ENCODE measurements around the gene FAS.

Gene FAS

DNA sequence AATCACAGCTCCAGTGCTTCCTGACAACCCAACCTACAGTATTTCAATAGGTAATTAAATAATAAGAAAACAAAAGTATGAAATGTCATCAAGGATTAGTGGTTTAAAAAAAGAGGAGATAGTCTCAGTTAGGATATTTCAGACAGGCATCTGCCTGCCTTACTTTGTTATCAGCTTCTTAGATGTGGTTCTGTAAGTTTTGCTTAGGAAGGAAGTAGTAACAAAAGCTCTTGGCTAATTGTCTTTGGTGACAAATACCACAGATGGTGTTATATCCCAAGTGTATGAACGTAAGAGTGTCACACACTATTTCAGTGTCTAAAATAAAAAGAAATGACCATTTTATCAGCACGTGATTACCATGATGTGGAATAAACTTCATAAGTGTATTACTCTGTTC is 28.3 kb upstream of the FAS start:
- no peaks in the 10 kb centered on the region for H3K9me3 Mint-ChIP-seq
- ATAC-seq (no peak), DNase-seq (ENCODE audit: low spot score in 2 of 2) (no peak)
- H3K36me3 Mint-ChIP-seq = no peaks in the 10 kb centered on the region
- no peak overlapping the region for H3K4me3 Mint-ChIP-seq
- peaks cover 28% of the 10 kb centered on the region for H3K4me1 Mint-ChIP-seq
- H3K27ac Mint-ChIP-seq = peak overlapping the region; percentile 30

GRCh38 chr10:88963318-88963717 is 27.3 kb upstream of the FAS start:
- H3K9me3 Mint-ChIP-seq = no peaks in the 10 kb centered on the region
- H3K36me3 Mint-ChIP-seq = no peaks in the 10 kb centered on the region
- H3K4me3 Mint-ChIP-seq = no peak overlapping the region
- DNase-seq (ENCODE audit: low spot score in 2 of 2) = no peak
- no peak for ATAC-seq
- H3K4me1 Mint-ChIP-seq = peaks cover 28% of the 10 kb centered on the region
- H3K27ac Mint-ChIP-seq = no peak overlapping the region

GRCh38 chr10:88964360-88964759 is 26.2 kb upstream of the FAS start:
- no peaks in the 10 kb centered on the region for H3K36me3 Mint-ChIP-seq
- no peak overlapping the region for H3K4me3 Mint-ChIP-seq
- no peak for DNase-seq (ENCODE audit: low spot score in 2 of 2)
- no peaks in the 10 kb centered on the region for H3K9me3 Mint-ChIP-seq
- no peak overlapping the region for H3K27ac Mint-ChIP-seq
- ATAC-seq = no peak
- peaks cover 28% of the 10 kb centered on the region for H3K4me1 Mint-ChIP-seq

DNA sequence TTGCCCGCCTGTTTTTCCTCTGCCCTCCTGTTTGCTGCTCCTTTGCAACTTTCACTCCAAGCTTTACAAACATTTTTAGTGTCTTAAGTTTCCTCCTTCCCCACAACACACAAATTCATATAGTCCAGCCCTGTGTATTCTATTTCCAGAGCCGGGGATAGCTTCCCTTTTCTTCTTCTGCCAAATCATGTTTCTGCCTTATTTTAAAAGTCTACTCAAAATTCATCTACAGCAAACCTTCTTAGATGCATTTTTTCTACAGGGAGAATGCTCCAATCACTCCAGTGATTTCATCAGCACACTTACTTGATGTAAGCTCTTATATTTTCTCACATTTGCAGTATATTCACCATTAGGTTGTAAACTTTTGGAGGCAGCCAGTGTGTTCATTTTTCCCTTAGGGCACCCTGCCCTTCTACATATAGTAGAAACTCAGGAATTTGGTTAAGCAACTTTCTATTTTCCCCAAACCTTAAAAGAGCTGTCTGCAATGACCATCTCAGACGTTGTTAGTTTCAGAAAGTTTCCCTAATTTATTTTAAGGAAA is 25.7 kb upstream of the FAS start:
- peaks cover 28% of the 10 kb centered on the region for H3K4me1 Mint-ChIP-seq
- no peaks in the 10 kb centered on the region for H3K9me3 Mint-ChIP-seq
- ATAC-seq (no peak), DNase-seq (ENCODE audit: low spot score in 2 of 2) (no peak)
- H3K27ac Mint-ChIP-seq = no peak overlapping the region
- no peaks in the 10 kb centered on the region for H3K36me3 Mint-ChIP-seq
- no peak overlapping the region for H3K4me3 Mint-ChIP-seq

DNA sequence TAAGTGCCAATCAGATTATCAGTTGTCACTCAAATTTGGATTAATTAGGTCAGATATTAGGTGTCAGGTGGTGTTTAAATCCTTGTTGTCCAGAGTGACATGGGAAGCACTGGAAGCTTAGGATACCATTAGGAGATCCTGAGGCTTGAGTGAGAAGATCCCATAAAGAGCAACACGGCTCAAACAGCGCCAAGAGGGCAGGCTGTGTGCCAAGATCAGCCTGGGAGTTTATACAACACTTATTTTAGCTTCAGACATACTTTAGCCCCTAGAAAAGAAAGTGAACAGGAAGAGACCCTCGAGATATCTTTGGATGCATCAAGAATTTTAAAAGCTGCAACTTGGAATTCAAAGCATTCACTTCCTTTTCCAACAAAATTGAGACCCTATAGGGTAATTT is 23.8 kb upstream of the FAS start:
- DNase-seq (ENCODE audit: low spot score in 2 of 2) (no peak), ATAC-seq (no peak)
- H3K9me3 Mint-ChIP-seq = no peaks in the 10 kb centered on the region
- H3K4me1 Mint-ChIP-seq = peaks cover 11% of the 10 kb centered on the region
- H3K36me3 Mint-ChIP-seq = no peaks in the 10 kb centered on the region
- H3K4me3 Mint-ChIP-seq = no peak overlapping the region
- H3K27ac Mint-ChIP-seq = no peak overlapping the region

DNA sequence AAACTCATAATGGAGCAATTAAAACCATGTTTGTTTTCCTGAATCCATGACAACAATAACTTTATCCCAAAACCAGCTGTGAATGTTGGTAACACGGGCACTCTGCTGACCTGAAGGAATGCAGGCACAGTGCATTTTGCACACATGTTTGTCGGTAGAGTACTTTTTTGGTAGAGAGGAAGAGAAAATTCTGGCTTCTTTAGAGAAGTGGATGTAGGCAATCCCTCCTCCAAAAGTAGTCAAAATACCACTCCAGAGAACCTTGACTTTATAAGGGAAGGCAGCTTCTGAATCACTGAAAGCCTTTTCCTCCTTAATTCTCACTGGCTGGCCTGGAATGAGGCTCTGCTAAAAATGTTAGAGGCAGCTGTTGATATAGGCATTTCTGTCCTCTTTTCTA is 22.2 kb upstream of the FAS start:
- no peak for ATAC-seq
- Mint-ChIP-seq H3K27ac (no peak overlapping the region), H3K4me1 (no peaks in the 10 kb centered on the region), H3K4me3 (no peak overlapping the region), H3K9me3 (no peaks in the 10 kb centered on the region), H3K36me3 (no peaks in the 10 kb centered on the region)
- DNase-seq (ENCODE audit: low spot score in 2 of 2) = no peak

DNA sequence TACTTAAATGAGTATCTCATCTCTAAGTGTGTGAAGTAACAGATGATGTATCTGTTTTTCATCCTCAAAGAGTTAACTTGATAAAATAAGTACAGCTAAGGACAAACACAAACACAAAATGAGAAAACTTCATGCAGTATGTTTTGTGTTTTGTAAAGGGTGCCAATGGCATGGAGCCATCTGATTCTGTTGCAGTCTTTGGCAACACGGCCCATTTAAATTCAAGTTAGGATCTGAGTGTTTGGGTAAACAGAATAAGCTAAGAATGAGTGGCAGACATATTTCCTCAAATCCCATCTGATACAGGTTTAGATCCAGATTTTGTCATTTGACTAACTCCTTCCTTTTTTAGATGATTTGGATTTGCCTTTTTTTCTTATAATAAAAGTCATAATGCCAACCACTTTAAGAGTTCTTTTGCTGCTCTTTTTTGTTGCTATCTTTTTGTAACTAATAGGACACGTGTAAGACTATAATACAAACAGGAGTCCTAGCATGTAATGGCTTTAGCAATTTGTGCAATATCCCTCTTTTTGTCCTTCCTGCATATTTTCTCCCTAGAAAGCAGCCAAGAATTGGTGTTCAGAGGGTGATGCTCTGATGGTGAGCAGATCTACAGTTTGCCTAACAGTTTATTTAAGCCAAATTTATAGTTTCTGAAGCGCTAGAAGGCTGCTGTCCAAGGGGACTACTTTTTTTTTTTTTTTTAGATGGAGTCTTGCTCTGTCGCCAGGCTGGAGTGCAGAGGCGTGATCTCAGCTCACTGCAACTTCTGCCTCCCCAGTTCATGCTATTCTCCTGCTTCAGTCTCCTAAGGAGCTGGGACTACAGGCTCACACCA is 19.2 kb upstream of the FAS start:
- no peak overlapping the region for H3K4me3 Mint-ChIP-seq
- no peak overlapping the region for H3K27ac Mint-ChIP-seq
- peaks cover 10% of the 10 kb centered on the region for H3K4me1 Mint-ChIP-seq
- peaks cover 6% of the 10 kb centered on the region for H3K36me3 Mint-ChIP-seq
- DNase-seq (ENCODE audit: low spot score in 2 of 2) (no peak), ATAC-seq (no peak)
- no peaks in the 10 kb centered on the region for H3K9me3 Mint-ChIP-seq

GRCh38 chr10:88974012-88974411 is 16.6 kb upstream of the FAS start:
- no peaks in the 10 kb centered on the region for H3K9me3 Mint-ChIP-seq
- peaks cover 12% of the 10 kb centered on the region for H3K4me1 Mint-ChIP-seq
- no peak overlapping the region for H3K4me3 Mint-ChIP-seq
- DNase-seq (ENCODE audit: low spot score in 2 of 2) (no peak), ATAC-seq (no peak)
- peaks cover 6% of the 10 kb centered on the region for H3K36me3 Mint-ChIP-seq
- no peak overlapping the region for H3K27ac Mint-ChIP-seq

DNA sequence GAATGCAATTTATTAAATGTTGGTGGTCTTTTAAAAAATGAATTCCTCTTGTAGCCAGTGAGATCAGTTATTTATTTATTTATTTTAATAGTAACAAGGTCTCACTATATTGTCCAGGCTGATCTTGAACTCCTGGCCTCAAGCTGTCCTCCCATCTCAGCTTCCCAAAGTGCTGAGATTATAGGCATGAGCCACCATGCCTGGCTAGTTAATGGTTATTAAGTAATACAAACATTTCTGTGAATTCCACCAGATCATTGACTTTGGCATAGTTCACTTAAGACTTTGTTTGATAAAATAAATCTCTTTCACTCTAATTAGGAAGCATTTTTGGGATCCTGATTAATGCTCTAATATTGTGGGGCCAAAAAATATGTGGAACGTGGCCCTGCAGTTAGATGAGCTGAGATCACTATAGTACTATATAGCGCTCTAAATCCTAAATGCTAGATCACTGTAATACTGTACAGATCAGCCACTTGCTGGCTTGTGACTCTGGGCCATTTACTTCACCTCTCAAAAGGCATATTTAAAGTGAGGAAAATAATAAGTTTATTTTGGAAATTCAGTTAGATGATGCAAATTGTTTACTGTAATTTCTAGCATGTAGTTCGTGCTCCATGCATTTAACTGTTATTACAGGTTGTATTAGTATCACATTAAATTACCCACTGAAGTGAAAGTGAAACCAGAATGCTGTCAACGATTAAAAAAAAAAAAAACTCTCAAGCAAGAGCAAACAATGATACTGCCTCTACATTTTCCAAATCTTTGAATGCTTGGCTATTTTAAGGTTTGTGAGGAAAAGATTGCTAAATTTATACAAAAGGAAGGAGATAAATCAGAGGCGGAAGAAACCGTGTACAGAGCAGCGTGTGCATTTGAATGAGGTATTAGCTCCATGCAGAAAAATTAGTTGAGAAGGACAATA is 15.9 kb upstream of the FAS start:
- peak overlapping the region; percentile 93 for H3K27ac Mint-ChIP-seq
- peak overlapping the region; percentile 81 for H3K4me3 Mint-ChIP-seq
- no peak for DNase-seq (ENCODE audit: low spot score in 2 of 2)
- no peaks in the 10 kb centered on the region for H3K9me3 Mint-ChIP-seq
- peaks cover 16% of the 10 kb centered on the region for H3K4me1 Mint-ChIP-seq
- ATAC-seq = peak; percentile 39
- peaks cover 6% of the 10 kb centered on the region for H3K36me3 Mint-ChIP-seq

DNA sequence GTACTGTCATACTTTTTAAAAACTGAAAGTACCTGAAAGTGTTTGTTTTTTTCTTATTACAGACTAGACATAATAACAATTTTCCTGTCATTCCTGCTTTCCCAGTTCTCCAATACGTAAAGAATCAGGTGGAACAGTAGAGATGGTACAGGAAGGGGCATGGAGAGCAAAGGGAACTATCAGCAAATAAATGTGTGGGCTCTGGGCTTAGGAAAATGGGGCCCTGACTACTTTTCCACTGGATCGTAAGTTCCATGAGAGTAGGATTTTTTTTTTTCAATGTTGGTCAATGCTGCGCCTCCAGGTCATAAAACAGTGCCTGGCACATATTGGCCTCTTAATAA is 15.2 kb upstream of the FAS start:
- peak overlapping the region; percentile 93 for H3K27ac Mint-ChIP-seq
- no peaks in the 10 kb centered on the region for H3K9me3 Mint-ChIP-seq
- no peak for DNase-seq (ENCODE audit: low spot score in 2 of 2)
- peaks cover 16% of the 10 kb centered on the region for H3K4me1 Mint-ChIP-seq
- no peak for ATAC-seq
- peak overlapping the region; percentile 81 for H3K4me3 Mint-ChIP-seq
- H3K36me3 Mint-ChIP-seq = peaks cover 6% of the 10 kb centered on the region

GRCh38 chr10:88978463-88978862 is 12.1 kb upstream of the FAS start:
- DNase-seq (ENCODE audit: low spot score in 2 of 2) (no peak), ATAC-seq (peak; percentile 51)
- peaks cover 16% of the 10 kb centered on the region for H3K4me1 Mint-ChIP-seq
- no peaks in the 10 kb centered on the region for H3K9me3 Mint-ChIP-seq
- H3K27ac Mint-ChIP-seq = no peak overlapping the region
- peaks cover 26% of the 10 kb centered on the region for H3K36me3 Mint-ChIP-seq
- H3K4me3 Mint-ChIP-seq = no peak overlapping the region

DNA sequence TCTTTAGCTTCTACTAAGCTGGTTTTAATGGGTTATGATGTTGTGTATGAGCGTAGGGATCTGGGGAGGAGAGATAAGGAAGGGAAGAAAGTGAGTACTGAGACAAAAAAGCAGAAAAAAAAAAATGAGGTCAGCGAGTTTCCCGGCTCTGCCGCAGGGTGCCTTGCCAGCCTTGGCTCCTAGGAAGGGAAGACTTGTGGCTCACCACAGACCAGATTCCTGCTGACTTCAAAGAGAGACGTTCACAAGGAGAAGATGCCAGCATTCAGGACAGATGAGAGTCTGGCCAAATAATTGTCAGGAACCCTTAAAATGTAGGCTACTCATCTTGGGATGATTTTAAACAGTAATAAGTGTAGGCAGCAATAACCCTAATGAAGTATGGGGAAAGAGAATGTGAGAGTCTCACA is 11.4 kb upstream of the FAS start:
- Mint-ChIP-seq H3K4me1 (peaks cover 21% of the 10 kb centered on the region), H3K4me3 (no peak overlapping the region), H3K36me3 (peaks cover 26% of the 10 kb centered on the region), H3K27ac (peak overlapping the region; percentile 5), H3K9me3 (no peaks in the 10 kb centered on the region)
- ATAC-seq (no peak), DNase-seq (ENCODE audit: low spot score in 2 of 2) (no peak)

DNA sequence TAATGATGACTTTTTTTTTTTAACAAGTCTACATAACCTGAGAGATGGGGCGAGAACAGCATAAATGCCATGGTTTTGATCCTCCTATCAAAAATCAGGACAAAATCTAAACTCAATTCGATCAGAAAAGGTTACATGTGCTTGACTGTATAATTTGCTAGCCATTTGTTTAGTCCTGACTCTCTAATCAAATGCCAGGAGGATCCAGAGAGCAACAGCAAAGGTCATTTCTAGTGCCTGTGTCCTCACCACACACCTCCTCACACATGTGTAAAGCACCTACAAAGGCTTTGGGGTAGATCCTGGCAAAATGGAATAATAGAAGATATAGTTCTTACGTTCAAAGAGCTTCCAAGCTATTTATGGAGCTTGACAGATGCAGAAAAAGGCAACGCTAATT is 11.0 kb upstream of the FAS start:
- Mint-ChIP-seq H3K9me3 (no peaks in the 10 kb centered on the region), H3K4me3 (no peak overlapping the region), H3K27ac (no peak overlapping the region), H3K36me3 (peaks cover 26% of the 10 kb centered on the region), H3K4me1 (peaks cover 25% of the 10 kb centered on the region)
- DNase-seq (ENCODE audit: low spot score in 2 of 2) (no peak), ATAC-seq (no peak)

DNA sequence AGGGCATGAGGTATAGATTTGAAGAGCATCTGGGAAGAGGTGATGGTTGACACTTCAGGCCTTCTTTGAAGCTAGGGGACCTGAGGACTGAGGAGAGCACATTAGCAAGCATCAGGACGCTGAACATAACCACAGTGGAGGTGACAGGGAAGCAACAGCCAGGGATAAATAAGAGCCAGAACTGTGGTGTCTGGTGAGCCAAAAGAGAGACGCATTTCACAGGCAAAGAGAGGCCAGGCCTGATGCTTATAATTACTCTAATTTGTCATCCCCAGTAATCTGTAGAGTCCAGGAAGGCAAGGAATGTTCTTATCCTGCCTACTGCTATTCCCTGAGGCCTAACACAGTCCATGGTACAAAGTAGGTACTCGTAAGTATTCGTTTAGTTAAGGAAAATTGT is 10.4 kb upstream of the FAS start:
- H3K27ac Mint-ChIP-seq = no peak overlapping the region

GRCh38 chr10:88980800-88981199 is 9.8 kb upstream of the FAS start:
- Mint-ChIP-seq H3K27ac (no peak overlapping the region), H3K4me3 (no peak overlapping the region), H3K4me1 (peaks cover 26% of the 10 kb centered on the region), H3K9me3 (no peaks in the 10 kb centered on the region), H3K36me3 (peaks cover 20% of the 10 kb centered on the region)
- ATAC-seq (no peak), DNase-seq (ENCODE audit: low spot score in 2 of 2) (no peak)

More for the DNA sequence above, 10.4 kb upstream of the FAS start:
- ATAC-seq (no peak), DNase-seq (ENCODE audit: low spot score in 2 of 2) (no peak)
- Mint-ChIP-seq H3K36me3 (peaks cover 20% of the 10 kb centered on the region), H3K4me1 (peaks cover 23% of the 10 kb centered on the region), H3K9me3 (no peaks in the 10 kb centered on the region), H3K4me3 (no peak overlapping the region)

All from stimulated activated effector memory CD8-positive, alpha-beta T cell treated with anti-CD3 and anti-CD28 coated beads, Interleukin-12 subunit alpha, Interleukin-12 subunit beta, amount 100 ng/mL, for 72 hours (primary cell).